Fibroblast of the aortic adventitia (primary cell): ENCODE data around the gene SPPL3. TPM values are rescaled to one million over a fixed set of nuclear protein-coding genes. Genes with fewer than 3 reads are reported as not detected.

Source experiments
- DNase-seq: peaks from one replicate; pipeline ENCODE4 v3.0.0-alpha.2; 2010; ENCODE audit warnings: low read depth
- H3K4me3 ChIP-seq: 2 replicates; pipeline ENCODE4 v1.5.1; 2011; ENCODE audit warnings: low read depth, mild to moderate bottlenecking, control low read depth, low read length, moderate library complexity
- CTCF ChIP-seq: IDR thresholded peaks from 2 replicates; pipeline ENCODE4 v1.5.1; 2011; ENCODE audit warnings: mild to moderate bottlenecking, low read length, control low read depth, inconsistent platforms; ENCODE audit not compliant: insufficient read depth
- total RNA-seq: library from RNA; depleted of rRNA; stranded (reverse); fragments of >200 nt; gene quantifications from 2 replicates; pipeline ENCODE4 v1.2.3, GENCODE V29; 2012; ENCODE audit warnings: low replicate concordance

Gene SPPL3
- total RNA-seq, 1 donor = 18.3 TPM

DNA sequence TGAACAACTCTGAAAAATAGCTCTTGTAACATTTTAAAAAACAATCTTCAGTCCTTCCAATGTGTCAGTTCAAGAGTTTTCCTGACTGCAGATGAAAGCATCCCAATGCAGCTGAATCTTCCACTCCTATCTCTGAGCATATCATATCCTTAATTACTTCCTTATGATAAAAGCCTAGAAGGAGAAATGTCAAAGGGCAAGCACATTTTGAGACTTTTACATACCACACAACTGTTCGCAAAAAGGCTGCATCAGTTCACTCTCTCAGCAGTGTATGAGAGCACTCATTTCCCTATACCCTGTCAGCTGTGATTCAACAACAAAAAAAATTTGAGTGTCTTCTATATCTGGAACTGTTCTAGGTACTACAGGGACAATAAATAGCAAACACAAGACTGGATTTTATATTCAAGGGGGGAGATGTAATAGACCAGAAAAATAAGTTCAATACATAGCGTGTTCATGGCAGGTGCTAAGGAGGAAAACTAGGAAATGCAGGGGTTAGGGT is 112.4 kb downstream of the SPPL3 start:
- no peak for TF ChIP-seq CTCF
- no peak overlapping the region for H3K4me3 ChIP-seq
- no peak for DNase-seq

- TF ChIP-seq CTCF = no peak
- no peak for DNase-seq
Observed at GRCh38 chr12:120790114-120790513, 114.0 kb downstream of the SPPL3 start.

GRCh38 chr12:120787889-120788288 is 116.3 kb downstream of the SPPL3 start:
- no peak for TF ChIP-seq CTCF
- H3K4me3 ChIP-seq = no peak overlapping the region
- no peak for DNase-seq

More at GRCh38 chr12:120790114-120790513, 114.0 kb downstream of the SPPL3 start:
- no peak overlapping the region for H3K4me3 ChIP-seq

DNA sequence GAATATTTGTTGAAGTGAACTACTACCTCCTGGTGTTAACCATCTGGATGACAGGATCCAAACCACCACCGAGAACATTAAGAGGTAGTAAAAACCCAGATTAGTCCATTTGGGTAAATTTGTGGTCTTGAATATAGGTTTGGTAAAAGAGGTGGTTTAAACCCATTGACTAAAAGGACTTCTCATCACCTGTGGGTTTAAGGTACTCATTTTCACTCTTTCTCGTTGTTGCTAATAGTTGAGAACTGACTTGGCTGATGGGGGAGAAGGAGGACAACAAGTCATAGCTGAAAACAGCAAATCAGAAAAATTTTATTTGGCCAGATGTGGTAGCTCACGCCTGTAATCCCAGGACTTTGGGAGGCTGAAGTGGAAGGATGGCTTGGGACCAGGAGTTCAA is 119.4 kb downstream of the SPPL3 start:
- no peak for DNase-seq
- TF ChIP-seq CTCF = no peak

DNA sequence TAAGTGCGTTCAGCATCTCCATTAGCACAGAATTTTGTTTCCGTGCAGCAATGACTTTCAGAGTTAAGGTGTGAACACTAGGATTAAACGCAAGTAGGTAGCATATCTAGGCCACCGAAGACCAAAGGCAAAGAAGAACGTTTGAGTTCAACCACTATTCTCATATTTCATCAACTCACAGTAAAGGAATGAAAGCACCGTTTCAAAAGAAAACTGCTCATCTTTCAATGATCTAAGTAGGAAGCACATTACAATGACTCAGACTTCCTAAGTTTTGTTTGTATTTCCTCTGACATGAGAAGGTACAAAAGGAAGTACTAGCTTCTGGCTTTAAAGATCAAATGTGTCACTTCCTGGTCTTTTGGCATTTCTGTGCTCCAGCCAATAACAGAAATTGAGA is 121.0 kb downstream of the SPPL3 start:
- TF ChIP-seq CTCF = no peak
- DNase-seq = peak; percentile 23
- H3K4me3 ChIP-seq = no peak overlapping the region

More for the DNA sequence above, 119.4 kb downstream of the SPPL3 start:
- no peak overlapping the region for H3K4me3 ChIP-seq

DNA sequence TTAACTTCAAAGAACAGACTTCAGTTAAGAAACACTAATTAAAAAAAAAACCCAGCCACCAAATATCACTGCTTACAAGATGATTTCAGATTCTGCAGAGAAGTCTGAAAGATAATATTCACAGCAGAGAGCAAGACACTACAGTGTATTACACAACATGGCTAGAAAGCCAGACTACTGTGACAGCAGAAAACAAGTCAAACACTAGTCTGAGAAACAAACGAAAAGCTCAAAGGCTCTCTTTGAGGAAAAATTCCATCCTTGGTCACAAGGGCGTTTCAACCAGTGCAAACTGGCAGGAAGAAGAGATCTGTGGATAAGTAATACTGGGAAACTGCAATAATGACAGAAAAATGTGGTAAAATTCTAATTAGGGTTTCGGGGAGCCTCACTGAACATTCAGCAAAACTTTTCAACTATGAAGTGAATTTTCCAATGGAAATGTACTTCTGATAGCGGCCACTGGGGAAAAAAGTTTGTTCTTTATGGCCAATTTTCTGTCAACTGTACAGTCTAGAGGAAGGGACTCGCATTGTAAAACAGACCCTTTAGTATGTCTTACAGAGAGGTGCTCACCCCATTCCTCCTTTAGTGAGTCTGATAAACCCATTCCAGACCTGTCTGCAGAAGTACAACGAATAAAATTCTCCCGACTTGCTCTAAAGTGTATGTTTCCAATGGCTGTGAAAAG is 128.2 kb downstream of the SPPL3 start:
- peak; percentile 16 for DNase-seq
- H3K4me3 ChIP-seq = no peak overlapping the region
- TF ChIP-seq CTCF = peak; percentile 26
